Fibroblast of the aortic adventitia (primary cell): ENCODE results near the gene DPM3. TPM values are rescaled to one million over a fixed set of nuclear protein-coding genes. Genes with fewer than 3 reads are reported as not detected.

Experiments
- DNase-seq: peaks from one replicate; pipeline ENCODE4 v3.0.0-alpha.2; 2010; ENCODE audit warnings: low read depth
- H3K4me3 ChIP-seq: 2 replicates; pipeline ENCODE4 v1.5.1; 2011; ENCODE audit warnings: low read depth, mild to moderate bottlenecking, control low read depth, low read length, moderate library complexity
- total RNA-seq: library from RNA; depleted of rRNA; stranded (reverse); fragments of >200 nt; gene quantifications from 2 replicates; pipeline ENCODE4 v1.2.3, GENCODE V29; 2012; ENCODE audit warnings: low replicate concordance
- TF ChIP-seq, protein P1 (sequence below): IDR thresholded peaks from 2 replicates; pipeline ENCODE4 v1.5.1; 2011; ENCODE audit warnings: mild to moderate bottlenecking, low read length, control low read depth, inconsistent platforms; ENCODE audit not compliant: insufficient read depth

DPM3 gene
- total RNA-seq, 1 donor = 26.1 TPM

- no peak for DNase-seq
- TF ChIP-seq, protein P1, sequence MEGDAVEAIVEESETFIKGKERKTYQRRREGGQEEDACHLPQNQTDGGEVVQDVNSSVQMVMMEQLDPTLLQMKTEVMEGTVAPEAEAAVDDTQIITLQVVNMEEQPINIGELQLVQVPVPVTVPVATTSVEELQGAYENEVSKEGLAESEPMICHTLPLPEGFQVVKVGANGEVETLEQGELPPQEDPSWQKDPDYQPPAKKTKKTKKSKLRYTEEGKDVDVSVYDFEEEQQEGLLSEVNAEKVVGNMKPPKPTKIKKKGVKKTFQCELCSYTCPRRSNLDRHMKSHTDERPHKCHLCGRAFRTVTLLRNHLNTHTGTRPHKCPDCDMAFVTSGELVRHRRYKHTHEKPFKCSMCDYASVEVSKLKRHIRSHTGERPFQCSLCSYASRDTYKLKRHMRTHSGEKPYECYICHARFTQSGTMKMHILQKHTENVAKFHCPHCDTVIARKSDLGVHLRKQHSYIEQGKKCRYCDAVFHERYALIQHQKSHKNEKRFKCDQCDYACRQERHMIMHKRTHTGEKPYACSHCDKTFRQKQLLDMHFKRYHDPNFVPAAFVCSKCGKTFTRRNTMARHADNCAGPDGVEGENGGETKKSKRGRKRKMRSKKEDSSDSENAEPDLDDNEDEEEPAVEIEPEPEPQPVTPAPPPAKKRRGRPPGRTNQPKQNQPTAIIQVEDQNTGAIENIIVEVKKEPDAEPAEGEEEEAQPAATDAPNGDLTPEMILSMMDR = no peak
- H3K4me3 ChIP-seq = no peak overlapping the region
These were observed 44.8 kb upstream of the DPM3 start for GRCh38 chr1:155184835-155185782.

DNA sequence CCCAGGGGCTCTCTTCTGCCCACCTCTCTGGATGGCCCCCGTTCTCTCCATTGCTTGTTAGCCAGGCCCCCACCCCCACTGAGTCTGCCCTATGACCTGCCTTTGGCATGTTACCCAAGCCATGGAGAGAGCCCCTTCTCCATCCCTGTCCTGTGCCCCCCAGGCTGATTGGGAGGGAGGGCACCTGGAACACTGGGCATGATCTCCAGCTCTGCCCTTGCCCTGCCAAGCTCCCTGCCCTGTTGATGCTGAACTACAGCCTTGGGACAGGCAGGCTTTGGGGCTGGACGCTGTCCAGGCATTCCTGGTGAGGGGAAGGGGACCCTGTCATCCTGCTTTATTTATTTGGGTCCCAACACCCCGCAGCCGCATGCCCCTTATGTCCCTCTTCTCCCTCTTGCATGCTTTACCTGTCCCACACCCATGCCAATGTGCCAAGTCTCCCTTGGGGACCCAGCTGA is 44.0 kb upstream of the DPM3 start:
- no peak overlapping the region for H3K4me3 ChIP-seq
- TF ChIP-seq, protein P1 = no peak
- DNase-seq = no peak

DNA sequence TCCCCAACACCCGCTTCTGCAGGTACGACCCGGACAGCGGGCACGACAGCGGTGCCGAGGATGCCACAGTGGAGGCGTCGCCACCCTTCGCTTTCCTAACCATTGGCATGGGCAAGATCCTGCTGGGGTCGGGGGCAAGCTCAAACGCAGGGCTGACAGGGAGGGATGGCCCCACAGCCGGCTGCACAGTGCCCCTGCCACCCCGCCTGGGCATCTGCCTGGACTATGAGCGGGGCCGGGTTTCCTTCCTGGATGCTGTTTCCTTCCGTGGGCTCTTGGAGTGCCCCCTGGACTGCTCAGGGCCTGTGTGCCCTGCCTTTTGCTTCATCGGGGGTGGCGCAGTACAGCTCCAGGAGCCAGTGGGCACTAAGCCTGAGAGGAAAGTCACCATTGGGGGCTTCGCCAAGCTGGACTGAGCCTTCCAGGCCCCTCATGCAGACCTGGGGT is 43.5 kb upstream of the DPM3 start:
- DNase-seq = no peak
- no peak overlapping the region for H3K4me3 ChIP-seq
- TF ChIP-seq, protein P1 = no peak

GRCh38 chr1:155182052-155182550 is 41.8 kb upstream of the DPM3 start:
- TF ChIP-seq, protein P1 = no peak
- H3K4me3 ChIP-seq = no peak overlapping the region
- DNase-seq = no peak

DNA sequence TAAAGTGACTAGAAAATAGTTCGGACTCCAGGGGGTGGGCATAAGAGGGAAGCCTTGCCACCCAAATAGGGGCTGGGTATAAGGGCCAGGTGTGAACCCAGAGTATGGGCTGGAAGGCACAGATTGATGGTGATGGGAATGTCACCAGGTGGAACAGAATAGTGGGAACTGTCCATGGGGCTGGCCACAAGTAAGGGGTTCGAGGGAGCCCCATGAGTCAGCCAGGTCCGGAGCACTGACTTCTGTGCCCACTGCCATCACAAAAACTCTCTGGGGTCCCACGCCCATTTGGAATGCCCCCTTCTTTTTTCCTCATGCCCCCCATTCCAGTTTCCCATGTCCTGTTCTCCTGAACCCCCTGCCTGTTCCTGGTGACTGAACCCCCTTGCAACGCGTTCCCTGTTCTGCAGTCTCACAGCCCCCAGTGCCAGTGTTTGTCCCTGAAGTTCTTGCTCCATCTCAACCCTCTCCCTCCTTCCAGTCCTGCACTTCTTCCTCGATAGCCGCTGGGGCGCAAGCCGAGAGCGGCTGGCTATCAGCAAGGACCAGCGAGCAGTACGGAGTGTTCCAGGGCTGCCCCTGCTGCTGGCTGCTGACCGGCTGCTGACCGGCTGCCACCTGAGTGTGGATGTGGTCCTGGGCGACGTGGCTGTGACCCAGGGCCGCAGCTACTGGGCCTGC is 41.2 kb upstream of the DPM3 start:
- no peak overlapping the region for H3K4me3 ChIP-seq
- TF ChIP-seq, protein P1 = no peak
- DNase-seq = no peak

DNA sequence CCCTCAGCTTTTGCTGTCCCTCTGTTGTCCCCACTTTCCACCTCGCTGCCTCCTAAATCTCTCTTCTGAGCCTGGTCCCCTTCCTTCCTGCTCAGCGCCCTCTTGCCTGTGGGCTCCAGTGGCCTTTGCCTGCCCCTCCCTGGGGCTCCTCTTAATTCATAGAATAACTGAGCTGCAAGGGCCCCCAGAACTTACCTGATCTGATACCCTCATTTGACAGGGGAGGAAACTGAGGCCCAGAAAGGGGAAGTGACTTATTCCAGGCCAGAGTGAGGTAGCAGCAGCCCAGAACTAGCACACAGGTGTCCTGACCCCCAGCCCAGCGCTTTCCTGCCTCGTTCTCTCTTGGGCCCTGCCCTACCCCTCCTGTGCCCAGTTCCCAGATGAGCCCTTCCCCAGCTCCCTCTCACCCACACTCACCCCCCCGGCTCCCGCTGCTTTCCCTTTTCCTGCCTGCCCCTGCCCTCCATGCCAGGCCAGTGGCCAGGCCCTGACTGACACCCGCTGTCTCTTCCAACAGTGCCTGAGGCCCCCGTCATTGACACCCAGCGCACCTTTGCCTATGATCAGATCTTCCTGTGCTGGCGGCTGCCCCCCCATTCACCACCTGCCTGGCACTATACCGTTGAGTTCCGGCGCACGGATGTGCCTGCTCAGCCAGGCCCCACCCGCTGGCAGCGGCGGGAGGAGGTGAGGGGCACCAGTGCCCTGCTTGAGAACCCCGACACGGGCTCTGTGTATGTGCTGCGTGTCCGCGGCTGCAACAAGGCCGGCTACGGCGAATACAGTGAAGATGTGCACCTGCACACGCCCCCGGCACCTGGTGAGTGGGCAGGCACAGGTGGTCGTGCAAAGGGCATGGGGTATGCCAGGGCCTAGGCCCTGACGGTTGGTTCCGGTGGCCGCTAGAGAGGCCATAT is 39.0 kb upstream of the DPM3 start:
- H3K4me3 ChIP-seq = no peak overlapping the region
- DNase-seq = no peak
- TF ChIP-seq, protein P1 = no peak
